Liver (tissue), 10 donors: ENCODE data around the gene GUK1. TPM values are rescaled to one million over a fixed set of nuclear protein-coding genes. Genes with fewer than 3 reads are reported as not detected.

Experiments
- DNase-seq: peaks from one replicate; pipeline ENCODE4 v3.0.0-alpha.2; 2017; ENCODE audit warnings: low spot score
- H3K27ac ChIP-seq, 2 donors: one replicate each; pipeline ENCODE4 v1.7.0; 2013; ENCODE audit warnings: inconsistent platforms in 2 of 2, low read length in 2 of 2, control low read depth in 1 of 2, low read depth in 1 of 2, mild to moderate bottlenecking in 1 of 2
- H3K27me3 ChIP-seq, 4 donors: one replicate each; pipeline versions ENCODE4 v1.6.1 to v1.7.0; 2013; ENCODE audit warnings: low read length in 3 of 4, inconsistent platforms in 1 of 4, mild to moderate bottlenecking in 1 of 4, moderate library complexity in 1 of 4; ENCODE audit not compliant: control insufficient read depth in 4 of 4, insufficient read depth in 4 of 4
- H3K36me3 ChIP-seq, 4 donors: one replicate each; pipeline versions ENCODE4 v1.6.1 to v1.7.0; 2013; ENCODE audit warnings: low read length in 3 of 4, mild to moderate bottlenecking in 3 of 4, low read depth in 1 of 4, moderate library complexity in 1 of 4; ENCODE audit not compliant: control insufficient read depth in 4 of 4, insufficient read depth in 3 of 4
- H3K4me1 ChIP-seq, 4 donors: one replicate each; pipeline versions ENCODE4 v1.6.1 to v1.7.0; 2013; ENCODE audit warnings: low read length in 3 of 4, mild to moderate bottlenecking in 3 of 4, moderate library complexity in 1 of 4; ENCODE audit not compliant: control insufficient read depth in 4 of 4, insufficient read depth in 4 of 4
- H3K4me3 ChIP-seq, 3 donors: one replicate each; pipeline versions ENCODE4 v1.6.1 to v1.7.0; 2013; ENCODE audit warnings: low read length in 3 of 3, control low read depth in 1 of 3, low read depth in 1 of 3, mild to moderate bottlenecking in 1 of 3
- H3K9ac ChIP-seq, 2 donors: one replicate each; pipeline ENCODE4 v1.7.0; 2013; ENCODE audit warnings: low read length in 2 of 2, mild to moderate bottlenecking in 2 of 2, moderate library complexity in 2 of 2, control low read depth in 1 of 2, low read depth in 1 of 2
- H3K9me3 ChIP-seq, 4 donors: one replicate each; pipeline versions ENCODE4 v1.6.1 to v1.7.0; 2013; ENCODE audit warnings: low read length in 3 of 4; ENCODE audit not compliant: control insufficient read depth in 4 of 4
- HNF4G ChIP-seq: IDR thresholded peaks from 2 replicates; pipeline ENCODE4 v1.6.1; 2016; ENCODE audit warnings: antibody characterized with exemption
- MAX ChIP-seq: IDR thresholded peaks from 2 replicates; pipeline ENCODE4 v1.6.1; 2016; ENCODE audit warnings: antibody characterized with exemption
- REST ChIP-seq: IDR thresholded peaks from 2 replicates; pipeline ENCODE4 v1.6.1; 2016; ENCODE audit warnings: antibody characterized with exemption, mild to moderate bottlenecking
- RXRA ChIP-seq, 2 donors: IDR thresholded peaks; 2 replicates each; pipeline ENCODE4 v1.6.1; 2017 to 2018; ENCODE audit warnings: antibody characterized with exemption in 2 of 2, mild to moderate bottlenecking in 1 of 2
- WGBS: extraction: QIAGEN DNeasy Blood & Tissue Kit; methylation state at CpG from one replicate; pipeline ENCODE4 v1.1.7; 2013; 5-methylcytosine and 5-hydroxymethylcytosine counted together
- polyA plus RNA-seq, 2 donors: library from polyadenylated mRNA; stranded (reverse) in 1 of 2; unstranded in 1 of 2; fragments of 200-250 nt in 1 of 2; fragments of >200 nt in 1 of 2; fragmentation: Nextera tagmentation in 1 of 2; extraction: Ambion mirVana in 1 of 2; gene quantifications; one replicate each; pipeline versions ENCODE4 v1.2.1 to v1.2.3, GENCODE V29; 2013 to 2015
- small RNA-seq: library from RNA; depleted of rRNA; stranded (forward); fragments of <200 nt; gene quantifications from one replicate; pipeline ENCODE3, GENCODE V24; 2014
- total RNA-seq, 2 donors: library from RNA; depleted of rRNA; stranded (reverse); fragments of >200 nt; gene quantifications; one replicate each; pipeline ENCODE4 v1.2.3, GENCODE V29; 2014
- donor health status: healthy.
- donor health status: healthy.
- donor health status: healthy.
- donor health status: healthy.
- donor health status: healthy.

GUK1 gene
- total and polyA plus RNA-seq, 4 donors = 147 to 251 (median 216) TPM

- 97% methylated on average over 4 of the region's 4 CpGs for WGBS
- no peak for DNase-seq
- no peak overlapping the region for H3K9ac ChIP-seq
- H3K9me3 ChIP-seq = peaks cover 1 to 11% (median 8%) of the 10 kb centered on the region in 4 donors
- no peak overlapping the region for H3K27ac ChIP-seq
- no peaks in the 10 kb centered on the region for H3K36me3 ChIP-seq
- H3K4me3 ChIP-seq = no peak overlapping the region
- no peaks in the 10 kb centered on the region for H3K27me3 ChIP-seq
- TF ChIP-seq REST (no peak), MAX (no peak), HNF4G (no peak), RXRA (IDR thresholded peaks at IDR 0.05) (no peak)
- no peaks in the 10 kb centered on the region for H3K4me1 ChIP-seq
Measured at GRCh38 chr1:228197555-228198147, 57.6 kb downstream of the GUK1 start.

Small RNA genes within 50 kb of the gene (small RNA-seq; reads per million reads assigned to genes)
- not detected for gene AL359510.1

Other genes with a start within 250 kb of the GUK1 start
- gene WNT9A, start 192.3 kb upstream of the GUK1 start, total RNA-seq = under 1 TPM in 1 of 2 donors, not detected in 1; 0.08 TPM
- under 1 TPM in 1 of 2 donors, not detected in 1; 0.03 TPM for gene WNT9A, start 192.3 kb upstream of the GUK1 start, polyA plus RNA-seq
- not detected for gene WNT3A, start 133.3 kb upstream of the GUK1 start, total RNA-seq
- not detected for gene WNT3A, start 133.3 kb upstream of the GUK1 start, polyA plus RNA-seq
- gene ARF1, start 57.6 kb upstream of the GUK1 start, total RNA-seq = 100 to 1,000 TPM; 151 to 208 TPM
- gene ARF1, start 57.6 kb upstream of the GUK1 start, polyA plus RNA-seq = 100 to 1,000 TPM; 217 to 282 TPM
- gene C1orf35, start 37.0 kb upstream of the GUK1 start, total RNA-seq = 1 to 10 TPM; 4.0 to 6.9 TPM
- gene C1orf35, start 37.0 kb upstream of the GUK1 start, polyA plus RNA-seq = 1 to 10 TPM; 6.0 to 7.5 TPM
- gene MRPL55, start 31.0 kb upstream of the GUK1 start, total RNA-seq = 10 to 100 TPM; 38.9 to 44.4 TPM
- gene MRPL55, start 31.0 kb upstream of the GUK1 start, polyA plus RNA-seq = 100 to 1,000 TPM in 1 of 2 donors, 10 to 100 TPM in 1; 79.5 to 119 TPM
- under 1 TPM; 0.25 to 0.79 TPM for gene GJC2, start 9.7 kb downstream of the GUK1 start, total RNA-seq
- under 1 TPM in 1 of 2 donors, not detected in 1; 0.10 TPM for gene GJC2, start 9.7 kb downstream of the GUK1 start, polyA plus RNA-seq
- gene IBA57, start 25.5 kb downstream of the GUK1 start, total RNA-seq = 10 to 100 TPM in 1 of 2 donors, 1 to 10 TPM in 1; 8.4 to 12.0 TPM
- gene IBA57, start 25.5 kb downstream of the GUK1 start, polyA plus RNA-seq = 1 to 10 TPM; 1.6 to 8.5 TPM
- 1 to 10 TPM; 4.6 to 5.6 TPM for gene OBSCN, start 67.8 kb downstream of the GUK1 start, total RNA-seq
- gene OBSCN, start 67.8 kb downstream of the GUK1 start, polyA plus RNA-seq = under 1 TPM; 0.54 to 0.71 TPM